SH-SY5Y (cell line): Measurements from ENCODE around the gene EMC10.

ENCODE experiments used
- GATA2 ChIP-seq: IDR thresholded peaks from 2 replicates; pipeline ENCODE4 v1.6.1; 2011; ENCODE audit warnings: mild to moderate bottlenecking, low read depth, low read length
- GATA3 ChIP-seq: IDR thresholded peaks from 2 replicates; pipeline ENCODE4 v1.6.1; 2011; ENCODE audit warnings: low read depth, mild to moderate bottlenecking, low read length, moderate library complexity

DNA sequence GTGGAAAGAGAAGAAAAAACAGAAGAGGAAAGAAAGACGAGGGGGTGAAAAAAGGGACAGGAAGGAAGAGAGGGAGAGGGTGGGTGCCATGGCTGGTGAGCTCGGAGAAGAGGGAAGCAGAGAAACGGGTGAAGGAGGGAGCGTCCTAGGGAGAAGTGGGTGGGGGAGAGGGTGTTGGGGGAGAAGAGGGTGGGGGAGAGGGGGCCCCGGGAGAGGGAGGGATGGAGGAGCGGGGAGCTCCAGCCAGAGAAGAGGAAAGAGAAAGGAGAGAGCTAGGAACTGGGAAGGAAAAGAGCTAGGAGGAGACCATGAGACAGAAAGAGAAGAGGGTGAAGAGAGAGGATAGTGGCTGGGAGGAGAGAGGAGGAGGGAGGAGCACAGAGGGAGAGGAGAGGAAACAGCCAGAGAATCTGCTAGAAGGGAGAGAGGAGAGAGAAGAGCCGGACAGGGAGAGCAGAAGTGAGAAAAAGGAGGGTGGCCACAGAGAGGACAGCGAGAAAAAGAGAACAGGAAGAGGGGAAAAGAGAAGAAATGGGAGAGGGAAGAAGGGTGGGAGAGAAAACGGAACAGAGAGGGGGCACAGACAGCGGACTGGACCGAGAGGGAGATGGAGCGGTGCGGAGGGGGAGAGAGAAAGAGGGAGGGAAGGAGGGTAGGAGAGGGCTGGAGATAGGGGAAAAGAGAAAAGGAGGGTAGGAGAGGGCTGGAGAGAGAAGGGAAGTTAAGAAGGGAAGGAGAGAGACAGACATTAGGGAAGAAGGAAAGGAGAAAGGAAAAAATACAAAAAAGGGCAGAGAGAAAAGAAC lies 12.3 kb downstream of the EMC10 start:
- TF ChIP-seq GATA3 (no peak), GATA2 (no peak)
